ENCODE measurements around the gene UPK3A.

DNA sequence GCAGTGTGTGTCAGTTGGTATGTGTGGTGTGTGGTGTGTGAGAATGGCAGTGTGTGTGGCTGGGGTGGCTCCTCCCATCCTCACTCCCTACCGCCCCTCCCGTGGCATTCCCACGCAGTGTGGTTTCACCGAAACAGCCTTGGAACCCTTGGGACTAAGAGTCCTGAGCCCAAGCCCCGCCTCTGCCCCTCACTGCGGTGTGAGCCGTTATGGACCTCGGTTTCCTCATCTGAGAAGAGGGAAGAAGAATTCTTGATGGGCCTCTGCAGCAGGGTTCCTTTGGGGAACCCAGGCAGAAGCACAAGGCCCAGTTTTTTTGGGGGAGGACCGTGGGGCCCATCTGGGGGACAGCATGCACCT, 7.2 kb downstream of the UPK3A start:
- TF ChIP-seq RXRA (IDR thresholded peaks at IDR 0.05; ENCODE audit: borderline replicate concordance, low read depth), result no peak
- TF ChIP-seq RAD21 (IDR thresholded peaks at IDR 0.05; ENCODE audit: low read length), result no peak
- TF ChIP-seq, protein P1, sequence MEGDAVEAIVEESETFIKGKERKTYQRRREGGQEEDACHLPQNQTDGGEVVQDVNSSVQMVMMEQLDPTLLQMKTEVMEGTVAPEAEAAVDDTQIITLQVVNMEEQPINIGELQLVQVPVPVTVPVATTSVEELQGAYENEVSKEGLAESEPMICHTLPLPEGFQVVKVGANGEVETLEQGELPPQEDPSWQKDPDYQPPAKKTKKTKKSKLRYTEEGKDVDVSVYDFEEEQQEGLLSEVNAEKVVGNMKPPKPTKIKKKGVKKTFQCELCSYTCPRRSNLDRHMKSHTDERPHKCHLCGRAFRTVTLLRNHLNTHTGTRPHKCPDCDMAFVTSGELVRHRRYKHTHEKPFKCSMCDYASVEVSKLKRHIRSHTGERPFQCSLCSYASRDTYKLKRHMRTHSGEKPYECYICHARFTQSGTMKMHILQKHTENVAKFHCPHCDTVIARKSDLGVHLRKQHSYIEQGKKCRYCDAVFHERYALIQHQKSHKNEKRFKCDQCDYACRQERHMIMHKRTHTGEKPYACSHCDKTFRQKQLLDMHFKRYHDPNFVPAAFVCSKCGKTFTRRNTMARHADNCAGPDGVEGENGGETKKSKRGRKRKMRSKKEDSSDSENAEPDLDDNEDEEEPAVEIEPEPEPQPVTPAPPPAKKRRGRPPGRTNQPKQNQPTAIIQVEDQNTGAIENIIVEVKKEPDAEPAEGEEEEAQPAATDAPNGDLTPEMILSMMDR (IDR thresholded peaks at IDR 0.05), result no peak
- TF ChIP-seq EZH2phosphoT487 (IDR thresholded peaks at IDR 0.05; ENCODE audit: borderline replicate concordance, low read depth), result no peak
- TF ChIP-seq NRF1 (IDR thresholded peaks at IDR 0.05; ENCODE audit: low read depth, low read length), result no peak
- TF ChIP-seq POLR2AphosphoS5 (IDR thresholded peaks at IDR 0.05; ENCODE audit: low read depth, low read length), result no peak
- TF ChIP-seq GATA2 (CRISPR knock-in tag; IDR thresholded peaks at IDR 0.05), result no peak
- no peak for TF ChIP-seq JUND (IDR thresholded peaks at IDR 0.05)

Measured in SK-N-SH (cell line).